Measurements from ENCODE around the gene BHLHA15. TPM values are rescaled to one million over a fixed set of nuclear protein-coding genes. Genes with fewer than 3 reads are reported as not detected.

Gene BHLHA15
- total and polyA plus RNA-seq, 9 of the 15 experiments (the other 6 are each of a cell fraction or from before 2014, with no cell fraction given), result 0.22 to 2.0 (median 1.1) TPM; not detected in 4

GRCh38 chr7:98230746-98231471 lies 19.7 kb downstream of the BHLHA15 start:
- peaks cover 5 to 52% of the 10 kb centered on the region in 2 experiments for H3K27me3 ChIP-seq (ENCODE audit: control insufficient read depth in 2 of 2, insufficient read depth in 2 of 2, low read length in 2 of 2)

GRCh38 chr7:98231493-98232262 lies 20.4 kb downstream of the BHLHA15 start:
- ChIA-PET POLR2A (no interaction called here), CTCF (ENCODE audit: low intra/inter-chr PET ratio) (interaction anchor here (0.6 kb wide), 1 partner anchor 210 kb away, joined by 4 read pairs; no protein-coding TSS in a partner anchor)
- no peak overlapping the region for H3K4me3 ChIP-seq
- H3K9me3 ChIP-seq (replicated peaks; ENCODE audit: control insufficient read depth, insufficient read depth, low read depth, low read length), result no peaks in the 10 kb centered on the region
- ATAC-seq (no peak), FAIRE-seq (no peak), DNase-seq (ENCODE audit: extremely low read depth in 1 of 4, low spot score in 3 of 4) (peak in 2 of 4 experiments; percentile 10 to 13)
- no peaks in the 10 kb centered on the region for H3K9me1 ChIP-seq (ENCODE audit: control insufficient read depth, insufficient read depth, low read length)
- no TSS peak for BruUV-seq (replicated peaks)
- intact Hi-C loops (cut with micrococcal nuclease), result no loop called here
- H4K20me1 ChIP-seq (replicated peaks; ENCODE audit: control insufficient read depth, insufficient read depth, low read length), result peaks cover 6% of the 10 kb centered on the region; the same call in 1 of the 2 replicates
- H3K4me2 ChIP-seq (ENCODE audit: insufficient read depth, low read length), result no peak overlapping the region
- H3K27ac ChIP-seq (ENCODE audit: extremely low read depth, low read depth, low read length), result no peak overlapping the region
- in situ Hi-C loops (cut with MboI), result no loop called here
- H3K27me3 ChIP-seq (ENCODE audit: control insufficient read depth in 2 of 2, insufficient read depth in 2 of 2, low read length in 2 of 2), result peaks cover 7 to 53% of the 10 kb centered on the region in 2 experiments
- TF ChIP-seq ZBTB49 (CRISPR knock-in tag; IDR thresholded peaks at IDR 0.05; ENCODE audit: borderline replicate concordance), result no peak
- TF ChIP-seq SREBF2 (CRISPR knock-in tag; IDR thresholded peaks at IDR 0.05), result no peak
- peak; percentile 32 for TF ChIP-seq POLR2G (IDR thresholded peaks at IDR 0.05; ENCODE audit: low read depth, low read length)
- TF ChIP-seq ZNF551 (CRISPR knock-in tag; IDR thresholded peaks at IDR 0.05), result no peak
- peaks cover 0 to 45% of the 10 kb centered on the region in 2 experiments; a peak in 1 of 5 replicates for H3K4me1 ChIP-seq (replicated peaks in 1 of 2; ENCODE audit: control insufficient read depth in 2 of 2, insufficient read depth in 2 of 2, low read length in 2 of 2)
- H3K36me3 ChIP-seq (ENCODE audit: control insufficient read depth, insufficient read depth, low read length), result no peaks in the 10 kb centered on the region
- H2AFZ ChIP-seq (ENCODE audit: low read depth, low read length), result no peak overlapping the region
- H3K79me2 ChIP-seq (ENCODE audit: control insufficient read depth, insufficient read depth, low read length), result no peaks in the 10 kb centered on the region
- 0 out of 4 replicates have a peak overlapping the region, but pooled peaks of 1 of the 2 experiments have one; percentile 62 for H3K9ac ChIP-seq (ENCODE audit: insufficient read depth in 1 of 2, low read depth in 2 of 2, low read length in 2 of 2)
- 56% methylated on average over 21 of the region's 25 CpGs for WGBS (ENCODE audit: insufficient coverage, low coverage, missing lambda C conversion rate)

More at GRCh38 chr7:98230746-98231471, 19.7 kb downstream of the BHLHA15 start:
- in situ Hi-C loops (cut with MboI) (no loop called here), intact Hi-C loops (cut with micrococcal nuclease) (no loop called here)
- Histone ChIP-seq H3K27ac (ENCODE audit: extremely low read depth, low read depth, low read length) (no peak overlapping the region), H3K9me1 (ENCODE audit: control insufficient read depth, insufficient read depth, low read length) (no peaks in the 10 kb centered on the region), H4K20me1 (replicated peaks; ENCODE audit: control insufficient read depth, insufficient read depth, low read length) (peaks cover 6% of the 10 kb centered on the region; the same call in 1 of the 2 replicates), H3K4me2 (ENCODE audit: insufficient read depth, low read length) (no peak overlapping the region), H3K79me2 (ENCODE audit: control insufficient read depth, insufficient read depth, low read length) (no peaks in the 10 kb centered on the region), H2AFZ (ENCODE audit: low read depth, low read length) (no peak overlapping the region), H3K9ac (ENCODE audit: insufficient read depth in 1 of 2, low read depth in 2 of 2, low read length in 2 of 2) (no peak overlapping the region; a peak in 1 of 4 replicates), H3K36me3 (ENCODE audit: control insufficient read depth, insufficient read depth, low read length) (no peaks in the 10 kb centered on the region), H3K4me3 (no peak overlapping the region), H3K9me3 (replicated peaks; ENCODE audit: control insufficient read depth, insufficient read depth, low read depth, low read length) (no peaks in the 10 kb centered on the region), H3K4me1 (replicated peaks in 1 of 2; ENCODE audit: control insufficient read depth in 2 of 2, insufficient read depth in 2 of 2, low read length in 2 of 2) (peaks cover 0 to 43% of the 10 kb centered on the region in 2 experiments; a peak in 1 of 5 replicates)
- FAIRE-seq (no peak), ATAC-seq (no peak), DNase-seq (ENCODE audit: extremely low read depth in 1 of 4, low spot score in 3 of 4) (peak in 2 of 4 experiments; percentile 9 to 11)
- POLR2A ChIA-PET, result no interaction called here
- no peak for TF ChIP-seq BRD9 (IDR thresholded peaks at IDR 0.05; ENCODE audit: low read depth, partially characterized antibody)
- CTCF ChIA-PET (ENCODE audit: low intra/inter-chr PET ratio), result interaction anchor here (0.6 kb wide), 1 partner anchor 210 kb away, joined by 4 read pairs; no protein-coding TSS in a partner anchor
- no TSS peak for BruUV-seq (replicated peaks)
- WGBS (ENCODE audit: insufficient coverage, low coverage, missing lambda C conversion rate), result 56% methylated on average over 24 of the region's 30 CpGs

Measured in K562 (cell line).